ENCODE results near the gene MTCL1.

- TF ChIP-seq JUND (IDR thresholded peaks at IDR 0.05): no peak
- TF ChIP-seq CTCF (IDR thresholded peaks at IDR 0.05; ENCODE audit: low read depth, low read length, missing input control): no peak
- TF ChIP-seq SP1 (IDR thresholded peaks at IDR 0.05): no peak
- TF ChIP-seq ATF3 (IDR thresholded peaks at IDR 0.05): no peak
Observed at GRCh38 chr18:8787371-8787670, 82.0 kb downstream of the MTCL1 start.
